ENCODE results near the gene TNFSF12. TPM values are rescaled to one million over a fixed set of nuclear protein-coding genes. Genes with fewer than 3 reads are reported as not detected.

Gene TNFSF12, protein sequence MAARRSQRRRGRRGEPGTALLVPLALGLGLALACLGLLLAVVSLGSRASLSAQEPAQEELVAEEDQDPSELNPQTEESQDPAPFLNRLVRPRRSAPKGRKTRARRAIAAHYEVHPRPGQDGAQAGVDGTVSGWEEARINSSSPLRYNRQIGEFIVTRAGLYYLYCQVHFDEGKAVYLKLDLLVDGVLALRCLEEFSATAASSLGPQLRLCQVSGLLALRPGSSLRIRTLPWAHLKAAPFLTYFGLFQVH
- 2.7 TPM for total RNA-seq

DNA sequence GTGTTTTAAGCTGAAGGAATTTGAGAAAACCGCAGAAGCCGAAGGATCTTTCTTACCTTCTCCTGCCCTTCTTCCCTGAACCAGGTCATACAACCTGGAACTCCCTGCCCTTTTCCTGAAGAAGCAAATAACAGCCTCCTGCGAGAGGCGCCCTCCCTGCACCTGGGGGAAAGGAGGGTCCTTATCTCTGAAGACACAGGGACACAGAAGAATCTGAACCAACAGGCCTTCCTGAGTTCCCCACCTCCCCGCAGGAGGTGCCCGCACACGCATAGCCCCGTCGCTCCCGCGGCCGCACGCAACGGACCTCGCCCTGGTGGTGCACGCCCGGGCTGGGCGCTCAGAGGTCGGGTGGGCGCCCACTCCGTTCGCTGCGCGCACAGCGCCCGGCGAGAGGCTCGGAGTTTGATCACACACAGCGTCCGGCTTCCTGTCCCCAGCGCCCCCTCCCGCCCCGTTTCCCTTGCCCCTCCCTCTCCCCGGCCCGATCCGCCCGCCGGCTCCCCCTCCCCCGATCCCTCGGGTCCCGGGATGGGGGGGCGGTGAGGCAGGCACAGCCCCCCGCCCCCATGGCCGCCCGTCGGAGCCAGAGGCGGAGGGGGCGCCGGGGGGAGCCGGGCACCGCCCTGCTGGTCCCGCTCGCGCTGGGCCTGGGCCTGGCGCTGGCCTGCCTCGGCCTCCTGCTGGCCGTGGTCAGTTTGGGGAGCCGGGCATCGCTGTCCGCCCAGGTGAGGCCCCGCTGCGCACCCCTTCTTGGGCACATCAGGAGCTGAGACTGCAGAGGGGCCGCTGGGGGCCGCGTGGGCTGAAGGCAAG lies at the start of gene TNFSF12:
TSS of gene TNFSF12 (plus strand) at position 474 of the 816 bp plus-strand sequence. CDS start at position 570, 96 bp downstream.
- peak; percentile 55 for ATAC-seq

DNA sequence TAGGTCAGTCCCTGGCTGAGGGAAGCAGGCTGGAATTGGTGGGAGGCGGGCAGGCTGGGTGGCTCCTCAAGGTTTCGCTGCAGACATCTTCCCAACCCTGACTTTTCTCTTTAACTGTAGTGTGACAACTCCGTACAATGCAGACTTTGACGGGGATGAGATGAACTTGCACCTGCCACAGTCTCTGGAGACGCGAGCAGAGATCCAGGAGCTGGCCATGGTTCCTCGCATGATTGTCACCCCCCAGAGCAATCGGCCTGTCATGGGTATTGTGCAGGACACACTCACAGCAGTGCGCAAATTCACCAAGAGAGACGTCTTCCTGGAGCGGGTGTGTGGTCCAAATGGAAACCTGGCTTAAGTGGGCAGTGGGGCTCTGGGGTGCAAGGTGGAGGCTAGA lies 49.7 kb upstream of the TNFSF12 start:
- no peak for ATAC-seq

DNA sequence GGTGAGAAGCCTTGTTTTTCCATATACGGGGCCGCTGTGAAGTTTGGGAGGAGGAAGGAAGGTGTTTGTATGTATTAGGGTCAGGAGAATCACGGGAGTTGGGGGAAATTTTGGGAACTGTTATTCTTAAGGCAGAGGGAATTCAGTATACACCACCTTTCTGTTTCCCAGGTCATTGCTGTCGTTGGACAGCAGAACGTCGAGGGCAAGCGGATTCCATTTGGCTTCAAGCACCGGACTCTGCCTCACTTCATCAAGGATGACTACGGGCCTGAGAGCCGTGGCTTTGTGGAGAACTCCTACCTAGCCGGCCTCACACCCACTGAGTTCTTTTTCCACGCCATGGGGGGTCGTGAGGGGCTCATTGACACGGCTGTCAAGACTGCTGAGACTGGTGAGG lies 47.1 kb upstream of the TNFSF12 start:
- ATAC-seq = no peak

DNA sequence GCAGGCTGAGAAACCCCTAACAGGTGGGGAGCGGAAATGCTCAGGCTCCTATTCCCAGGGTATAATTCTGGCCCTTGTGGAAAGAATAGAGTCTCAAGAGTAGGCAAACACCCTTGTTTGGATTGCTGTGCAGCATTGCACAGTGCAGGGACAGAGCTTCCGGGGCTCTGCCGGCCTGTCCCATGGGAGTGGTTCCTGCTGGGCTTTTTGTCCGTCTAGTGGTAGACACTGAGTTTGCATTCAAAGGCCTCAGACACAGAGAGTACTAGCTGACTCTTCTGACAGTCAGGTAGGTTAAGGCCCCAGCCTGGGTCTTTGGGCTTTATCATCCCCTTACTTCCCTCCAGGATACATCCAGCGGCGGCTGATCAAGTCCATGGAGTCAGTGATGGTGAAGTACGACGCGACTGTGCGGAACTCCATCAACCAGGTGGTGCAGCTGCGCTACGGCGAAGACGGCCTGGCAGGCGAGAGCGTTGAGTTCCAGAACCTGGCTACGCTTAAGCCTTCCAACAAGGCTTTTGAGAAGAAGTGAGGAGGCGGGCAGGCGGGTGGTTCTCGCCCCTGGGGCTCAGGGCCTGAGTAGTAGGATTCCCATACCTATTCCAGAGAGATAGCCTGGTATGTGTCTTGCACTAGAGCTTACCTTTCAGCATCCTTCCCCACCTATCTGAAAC lies 46.5 kb upstream of the TNFSF12 start:
- ATAC-seq = peak; percentile 27

DNA sequence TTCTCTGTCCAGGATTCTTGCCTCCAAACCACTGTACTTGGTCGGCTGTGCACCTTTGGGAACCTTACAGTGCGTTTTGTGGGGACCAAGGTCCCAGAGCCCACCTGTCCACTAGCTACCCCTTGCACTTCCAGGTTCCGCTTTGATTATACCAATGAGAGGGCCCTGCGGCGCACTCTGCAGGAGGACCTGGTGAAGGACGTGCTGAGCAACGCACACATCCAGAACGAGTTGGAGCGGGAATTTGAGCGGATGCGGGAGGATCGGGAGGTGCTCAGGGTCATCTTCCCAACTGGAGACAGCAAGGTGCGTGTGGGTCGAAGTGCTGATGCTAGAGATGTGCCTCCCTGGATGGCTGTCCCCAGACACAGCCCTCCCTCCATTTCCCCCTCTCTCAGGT lies 45.9 kb upstream of the TNFSF12 start:
- no peak for ATAC-seq

DNA sequence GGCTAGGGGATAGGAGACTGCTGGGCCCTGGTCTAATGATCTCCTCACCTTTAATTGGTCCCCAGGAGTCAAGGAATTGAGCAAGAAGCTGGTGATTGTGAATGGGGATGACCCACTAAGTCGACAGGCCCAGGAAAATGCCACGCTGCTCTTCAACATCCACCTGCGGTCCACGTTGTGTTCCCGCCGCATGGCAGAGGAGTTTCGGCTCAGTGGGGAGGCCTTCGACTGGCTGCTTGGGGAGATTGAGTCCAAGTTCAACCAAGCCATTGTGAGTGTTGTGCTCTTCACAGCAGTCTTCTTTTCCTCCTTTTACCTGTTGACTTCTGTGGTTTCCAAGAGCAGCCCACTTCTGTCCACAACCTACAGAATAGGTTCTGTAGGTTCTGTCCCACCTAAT lies 45.3 kb upstream of the TNFSF12 start:
- ATAC-seq = no peak

DNA sequence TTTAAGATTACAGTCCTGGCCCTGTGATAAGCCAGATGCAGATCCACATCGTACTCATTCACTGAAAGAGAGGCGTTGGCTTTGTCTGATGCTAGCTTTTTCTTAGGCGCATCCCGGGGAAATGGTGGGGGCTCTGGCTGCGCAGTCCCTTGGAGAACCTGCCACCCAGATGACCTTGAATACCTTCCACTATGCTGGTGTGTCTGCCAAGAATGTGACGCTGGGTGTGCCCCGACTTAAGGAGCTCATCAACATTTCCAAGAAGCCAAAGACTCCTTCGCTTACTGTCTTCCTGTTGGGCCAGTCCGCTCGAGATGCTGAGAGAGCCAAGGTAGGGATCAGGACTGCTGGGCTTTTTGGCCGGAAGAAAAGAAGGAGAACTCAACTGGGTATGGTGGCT lies 40.7 kb upstream of the TNFSF12 start:
- ATAC-seq = peak; percentile 66

DNA sequence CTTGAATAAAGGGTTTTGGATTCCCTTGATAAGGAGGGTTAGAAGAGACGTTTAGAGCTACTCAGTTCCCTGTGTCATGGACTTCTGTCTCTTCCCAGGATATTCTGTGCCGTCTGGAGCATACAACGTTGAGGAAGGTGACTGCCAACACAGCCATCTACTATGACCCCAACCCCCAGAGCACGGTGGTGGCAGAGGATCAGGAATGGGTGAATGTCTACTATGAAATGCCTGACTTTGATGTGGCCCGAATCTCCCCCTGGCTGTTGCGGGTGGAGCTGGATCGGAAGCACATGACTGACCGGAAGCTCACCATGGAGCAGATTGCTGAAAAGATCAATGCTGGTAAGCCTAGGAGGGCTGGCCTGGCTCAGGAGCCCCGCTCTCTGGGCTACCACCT lies 40.0 kb upstream of the TNFSF12 start:
- no peak for ATAC-seq

DNA sequence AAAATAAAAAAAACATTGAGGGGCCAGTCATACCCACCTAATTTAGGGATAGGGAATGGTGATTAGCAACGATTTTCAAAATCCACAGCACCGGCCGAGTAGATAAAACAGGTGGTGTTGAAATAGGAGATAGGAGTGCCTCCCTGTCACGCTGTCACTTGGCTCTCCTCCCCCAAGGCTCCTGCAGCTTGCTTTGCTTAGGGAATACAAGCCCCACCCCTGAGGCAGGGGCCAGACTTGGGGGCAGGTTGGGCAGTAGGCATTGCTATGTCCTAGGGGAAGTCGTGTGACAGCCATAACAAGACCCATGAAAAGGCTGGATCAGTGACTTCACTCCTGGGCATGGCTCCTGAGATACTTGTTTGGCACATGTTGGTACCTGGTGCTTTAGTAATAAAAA lies 38.9 kb upstream of the TNFSF12 start:
- no peak for ATAC-seq

DNA sequence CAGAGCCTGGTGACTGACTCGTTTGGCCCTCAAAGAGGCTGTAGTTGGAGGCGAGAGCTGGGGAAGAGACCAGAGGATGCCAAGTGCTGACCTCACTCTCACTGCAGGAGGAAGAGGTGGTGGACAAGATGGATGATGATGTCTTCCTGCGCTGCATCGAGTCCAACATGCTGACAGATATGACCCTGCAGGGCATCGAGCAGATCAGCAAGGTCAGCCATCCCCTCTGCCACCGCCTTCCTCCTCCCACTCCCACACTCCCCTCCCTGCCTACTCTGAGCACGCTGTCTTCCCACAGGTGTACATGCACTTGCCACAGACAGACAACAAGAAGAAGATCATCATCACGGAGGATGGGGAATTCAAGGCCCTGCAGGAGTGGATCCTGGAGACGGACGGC lies 37.8 kb upstream of the TNFSF12 start:
- ATAC-seq = no peak

DNA sequence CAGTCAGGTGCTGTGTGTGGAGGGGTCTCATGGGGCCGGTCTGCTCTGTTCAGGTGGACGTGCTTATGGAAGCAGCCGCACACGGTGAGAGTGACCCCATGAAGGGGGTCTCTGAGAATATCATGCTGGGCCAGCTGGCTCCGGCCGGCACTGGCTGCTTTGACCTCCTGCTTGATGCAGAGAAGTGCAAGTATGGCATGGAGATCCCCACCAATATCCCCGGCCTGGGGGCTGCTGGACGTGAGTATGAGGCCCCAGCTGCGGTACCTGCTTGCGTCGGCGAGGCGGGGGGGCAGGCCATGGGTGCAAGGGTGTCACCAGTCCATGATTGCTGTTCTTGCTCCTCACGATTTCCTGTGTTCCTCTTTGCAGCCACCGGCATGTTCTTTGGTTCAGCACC lies 36.8 kb upstream of the TNFSF12 start:
- ATAC-seq = peak; percentile 3

DNA sequence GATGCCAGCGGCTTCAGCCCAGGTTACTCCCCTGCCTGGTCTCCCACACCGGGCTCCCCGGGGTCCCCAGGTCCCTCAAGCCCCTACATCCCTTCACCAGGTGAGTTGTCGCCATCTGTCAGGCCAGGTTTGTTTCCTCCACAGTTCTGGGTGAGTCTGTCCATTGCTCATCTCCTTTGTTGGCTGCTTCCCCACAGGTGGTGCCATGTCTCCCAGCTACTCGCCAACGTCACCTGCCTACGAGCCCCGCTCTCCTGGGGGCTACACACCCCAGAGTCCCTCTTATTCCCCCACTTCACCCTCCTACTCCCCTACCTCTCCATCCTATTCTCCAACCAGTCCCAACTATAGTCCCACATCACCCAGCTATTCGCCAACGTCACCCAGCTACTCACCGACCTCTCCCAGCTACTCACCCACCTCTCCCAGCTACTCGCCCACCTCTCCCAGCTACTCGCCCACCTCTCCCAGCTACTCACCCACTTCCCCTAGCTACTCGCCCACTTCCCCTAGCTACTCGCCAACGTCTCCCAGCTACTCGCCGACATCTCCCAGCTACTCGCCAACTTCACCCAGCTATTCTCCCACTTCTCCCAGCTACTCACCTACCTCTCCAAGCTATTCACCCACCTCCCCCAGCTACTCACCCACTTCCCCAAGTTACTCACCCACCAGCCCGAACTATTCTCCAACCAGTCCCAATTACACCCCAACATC lies 35.9 kb upstream of the TNFSF12 start:
- no peak for ATAC-seq

DNA sequence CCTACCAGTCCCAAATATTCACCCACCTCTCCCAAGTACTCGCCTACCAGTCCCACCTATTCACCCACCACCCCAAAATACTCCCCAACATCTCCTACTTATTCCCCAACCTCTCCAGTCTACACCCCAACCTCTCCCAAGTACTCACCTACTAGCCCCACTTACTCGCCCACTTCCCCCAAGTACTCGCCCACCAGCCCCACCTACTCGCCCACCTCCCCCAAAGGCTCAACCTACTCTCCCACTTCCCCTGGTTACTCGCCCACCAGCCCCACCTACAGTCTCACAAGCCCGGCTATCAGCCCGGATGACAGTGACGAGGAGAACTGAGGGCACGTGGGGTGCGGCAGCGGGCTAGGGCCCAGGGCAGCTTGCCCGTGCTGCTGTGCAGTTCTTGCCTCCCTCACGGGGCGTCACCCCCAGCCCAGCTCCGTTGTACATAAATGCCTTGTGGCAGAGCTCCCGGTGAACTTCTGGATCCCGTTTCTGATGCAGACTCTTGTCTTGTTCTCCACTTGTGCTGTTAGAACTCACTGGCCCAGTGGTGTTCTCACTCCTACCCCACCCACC lies 34.9 kb upstream of the TNFSF12 start:
- ATAC-seq = no peak

DNA sequence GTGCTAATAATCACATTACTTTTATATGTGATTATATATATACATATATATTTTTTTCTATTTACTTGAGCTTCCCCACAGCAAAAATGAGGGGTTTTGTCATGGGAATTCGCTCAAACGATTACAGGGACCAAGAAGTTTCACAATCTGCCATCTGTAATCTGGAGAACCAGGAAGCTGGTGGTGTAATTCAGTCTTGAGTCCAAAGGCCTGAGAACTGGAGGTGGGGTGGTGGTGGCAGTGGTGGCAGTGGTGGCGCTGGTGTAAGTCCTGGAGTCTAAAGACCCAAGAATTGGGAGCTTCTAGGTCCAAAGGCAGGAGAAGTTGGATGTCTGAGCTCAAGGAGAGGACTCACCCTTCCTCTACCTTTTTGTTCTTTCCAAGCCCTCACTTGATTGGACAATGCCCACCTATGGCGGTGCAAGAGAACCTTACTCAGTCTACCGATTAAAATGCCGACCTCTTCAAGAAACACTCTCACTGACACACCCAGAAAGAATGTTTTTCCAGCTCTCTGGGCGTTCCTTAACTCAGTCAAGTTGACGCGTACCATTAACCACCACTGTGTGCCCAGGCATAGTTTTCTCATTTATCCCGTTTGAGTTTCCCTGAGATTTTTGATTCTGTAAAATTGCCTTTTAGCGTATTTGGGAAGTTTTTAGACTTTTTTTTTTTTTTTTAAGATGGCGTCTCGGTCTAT lies 32.8 kb upstream of the TNFSF12 start:
- ATAC-seq = no peak

DNA sequence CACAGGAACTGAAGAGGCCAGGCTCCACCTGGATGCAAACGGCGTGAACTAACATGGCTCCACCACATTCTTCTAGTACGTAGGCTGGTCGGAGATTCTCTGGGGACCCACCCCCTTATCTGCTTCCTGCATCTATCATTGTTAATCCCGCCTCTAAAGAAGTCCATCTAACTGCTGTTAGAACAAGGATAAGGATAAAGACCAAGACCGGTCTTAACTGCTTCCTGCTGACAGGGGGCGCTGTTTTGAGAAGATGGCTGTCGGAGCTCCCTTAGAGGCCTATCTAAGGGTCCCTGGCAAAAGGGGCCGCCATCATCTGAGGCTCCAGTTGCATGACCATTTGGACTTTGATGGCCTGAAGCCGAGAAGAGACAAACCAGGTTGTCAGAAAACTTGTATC lies 25.8 kb upstream of the TNFSF12 start:
- ATAC-seq = peak; percentile 18

DNA sequence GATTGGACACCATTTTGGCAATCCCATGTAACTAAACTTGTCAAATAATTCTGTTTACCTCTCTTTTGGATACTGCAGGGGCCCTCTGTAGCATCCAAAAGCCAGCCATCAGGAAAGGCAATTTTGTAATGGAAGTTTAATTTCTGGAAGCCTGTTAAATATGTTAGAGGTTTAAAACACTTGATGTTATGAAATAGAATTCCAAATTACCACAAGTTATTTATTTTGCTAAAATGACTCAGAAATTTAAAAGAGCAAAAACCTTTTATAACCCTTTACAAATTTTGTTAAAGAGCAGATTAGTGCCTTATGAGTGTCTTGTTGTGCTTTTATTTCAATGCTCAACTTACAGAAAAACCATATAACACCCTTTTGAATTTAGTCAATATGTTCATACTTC lies 20.0 kb upstream of the TNFSF12 start:
- no peak for ATAC-seq

DNA sequence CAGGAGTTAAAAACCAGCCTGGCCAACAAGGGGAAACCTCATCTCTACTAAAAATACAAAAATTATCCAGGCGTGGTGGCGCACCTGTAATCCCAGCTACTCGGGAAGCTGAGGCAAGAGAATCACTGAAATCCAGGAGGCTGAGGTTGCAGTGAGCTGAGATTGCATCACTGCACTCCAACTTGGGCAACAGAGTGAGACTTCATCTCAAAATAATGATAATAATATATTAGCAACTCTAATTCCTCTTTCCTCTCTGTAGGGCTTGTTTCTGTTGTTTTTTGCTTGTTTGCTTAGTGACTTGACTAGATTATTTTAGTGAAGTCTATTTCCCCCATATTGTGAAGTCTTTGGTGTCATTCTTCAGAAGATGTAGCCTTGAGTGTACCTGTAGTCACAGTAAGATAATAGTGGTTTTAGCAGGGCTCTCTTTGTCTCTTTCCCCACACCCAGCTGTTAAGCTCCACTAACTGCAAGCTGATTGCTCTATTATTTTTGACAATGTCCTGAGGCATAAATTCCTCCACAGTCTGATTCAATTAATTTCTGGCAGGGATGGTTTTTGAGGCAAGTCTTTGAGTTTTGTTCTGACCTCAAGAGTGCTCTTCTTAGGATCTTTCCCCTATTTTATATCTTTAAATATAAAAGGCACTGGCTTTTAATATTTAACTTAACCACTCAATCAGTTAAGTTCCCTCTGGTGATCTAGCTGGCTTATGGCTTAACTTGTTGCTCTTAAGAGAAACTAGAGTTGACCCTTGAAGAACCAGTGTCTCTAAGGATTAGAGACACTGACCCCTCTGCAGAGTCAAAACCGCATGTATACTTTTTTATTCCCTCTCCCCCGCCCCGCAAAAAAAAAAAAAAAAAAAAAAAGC lies 18.6 kb upstream of the TNFSF12 start:
- ATAC-seq = no peak

DNA sequence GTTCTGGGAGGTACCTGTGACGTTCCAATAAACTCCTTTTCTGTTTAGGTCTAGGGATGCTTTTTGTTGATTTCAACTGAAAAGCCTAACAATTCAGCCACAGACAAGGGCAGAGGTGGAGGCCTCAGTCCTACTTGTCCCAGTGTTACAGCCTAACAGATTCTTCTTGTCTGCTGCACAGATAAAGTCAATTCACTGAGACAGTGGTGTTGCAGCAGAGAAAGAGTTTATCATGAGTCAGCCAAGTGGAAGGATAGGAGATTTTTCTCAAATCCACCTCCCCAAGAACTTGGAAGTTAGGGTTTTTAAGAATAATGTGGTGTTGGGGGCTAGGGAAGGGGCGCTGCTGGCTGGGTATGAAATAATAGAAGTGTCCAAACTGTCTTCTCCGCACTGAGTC lies 10.8 kb upstream of the TNFSF12 start:
- ATAC-seq = no peak

DNA sequence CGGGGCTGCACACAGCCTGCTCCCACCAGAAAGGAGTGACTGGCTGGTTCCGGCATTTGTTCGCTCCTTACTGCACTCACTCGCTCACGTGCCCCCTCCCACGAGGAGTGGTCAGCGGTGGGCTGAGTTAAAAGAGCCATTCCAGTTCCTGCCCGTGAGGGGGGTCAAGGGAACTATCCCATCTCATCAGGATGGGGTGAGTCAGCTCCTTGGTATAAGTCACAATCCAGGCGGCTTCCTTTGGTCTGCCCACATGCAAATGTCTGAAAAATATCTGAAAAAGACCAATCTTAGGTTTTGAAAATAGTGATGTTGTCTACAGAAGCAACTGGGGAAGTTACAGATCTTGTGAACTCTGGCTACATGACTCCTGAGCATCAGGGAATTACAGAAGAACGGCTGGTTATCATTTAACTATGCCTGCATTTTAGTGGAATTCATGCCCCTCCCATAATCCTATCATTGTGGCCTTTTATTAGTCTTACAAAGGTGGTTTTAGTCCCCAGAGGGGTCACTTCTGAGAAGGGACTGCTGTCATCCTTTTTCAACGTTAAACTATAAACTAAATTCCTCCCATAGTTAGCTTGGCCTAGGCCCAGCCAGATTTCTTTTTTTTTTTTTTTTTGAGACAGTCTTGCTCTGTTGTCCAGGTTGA lies 9.8 kb upstream of the TNFSF12 start:
- no peak for ATAC-seq

DNA sequence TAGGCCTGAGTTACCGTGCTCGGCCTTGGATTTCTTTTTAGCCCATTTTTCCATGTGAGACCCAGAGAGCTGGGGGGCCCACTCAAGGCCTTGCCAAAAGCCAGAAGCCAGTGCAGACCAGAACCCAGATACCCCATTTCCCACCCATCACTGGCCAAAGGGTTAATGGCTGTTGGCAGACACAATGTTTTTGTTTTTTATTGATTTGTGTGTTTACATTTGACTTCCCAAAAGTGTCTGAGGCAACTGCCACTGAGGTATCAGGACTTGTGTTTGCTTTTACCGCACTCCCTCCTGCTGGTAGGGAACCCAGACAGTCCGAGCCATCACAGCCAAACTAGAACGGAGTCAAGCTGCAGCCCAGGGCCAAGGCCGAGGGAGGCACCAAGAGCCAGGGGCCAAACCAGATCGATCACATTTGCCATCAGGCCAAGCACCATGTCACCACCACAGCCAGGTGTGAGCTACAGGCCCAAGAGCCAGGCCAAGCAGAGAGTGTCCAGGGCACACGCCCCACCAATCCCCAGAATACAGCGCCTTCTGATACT lies 7.7 kb upstream of the TNFSF12 start:
- no peak for ATAC-seq
